SK-N-SH (cell line): ENCODE results near the gene ANKRD11. TPM values are rescaled to one million over a fixed set of nuclear protein-coding genes. Genes with fewer than 3 reads are reported as not detected.

Experiments
- CTCF ChIA-PET: fragments of 300-600, 350-600 bp; formaldehyde crosslinking; extraction: SDS; loops from one replicate; lab custom pipeline; 2021; lab: Yijun Ruan, JAX
- POLR2A ChIA-PET: fragments of 350-600 bp; sonication (Branson Sonifier 250); formaldehyde crosslinking; extraction: SDS; loops from one replicate; lab custom pipeline; 2020; ENCODE audit warnings: antibody characterized with exemption, inconsistent platforms; lab: Yijun Ruan, JAX
- DNase-seq: peaks from one replicate; pipeline ENCODE4 v3.0.0; 2012
- H2AFZ ChIP-seq: fragments of 200-600 bp; sonication (generic); 2 replicates; pipeline ENCODE4 v1.8.1; 2016; ENCODE audit warnings: antibody characterized with exemption, mild to moderate bottlenecking, low read depth
- H3F3A ChIP-seq: fragments of 200-600 bp; sonication (generic); replicated peaks from 2 replicates; pipeline ENCODE3; 2016; ENCODE audit warnings: antibody characterized with exemption, mild to moderate bottlenecking; ENCODE audit not compliant: insufficient read depth
- H3K27ac ChIP-seq, 2 experiments: fragments of 200-500 bp in 1 of 2; fragments of 200-600 bp in 1 of 2; sonication (Bioruptor generic) in 1 of 2; sonication (generic), shearing (Covaris generic) in 1 of 2; 2 replicates each; pipeline versions ENCODE4 v1.5.1 to v1.6.1; 2014 to 2016; ENCODE audit warnings: low read depth in 2 of 2, inconsistent platforms in 1 of 2, low read length in 1 of 2, mild to moderate bottlenecking in 1 of 2, mixed read lengths in 1 of 2
- H3K27me3 ChIP-seq: fragments of 200-600 bp; sonication (generic), shearing (Covaris generic); 2 replicates; pipeline ENCODE4 v1.6.1; 2016; ENCODE audit warnings: mixed run types; ENCODE audit not compliant: insufficient read depth
- H3K36me3 ChIP-seq, 2 experiments: fragments of 200-500 bp in 1 of 2; fragments of 200-600 bp in 1 of 2; sonication (Bioruptor generic) in 1 of 2; sonication (generic) in 1 of 2; replicated peaks in 1 of 2; 2 replicates each; pipeline versions ENCODE3 to v1.5.1; 2014 to 2016; ENCODE audit warnings: low read length in 1 of 2, mild to moderate bottlenecking in 1 of 2; ENCODE audit not compliant: insufficient read depth in 2 of 2, control insufficient read depth in 1 of 2
- H3K4me1 ChIP-seq, 2 experiments: fragments of 200-500 bp in 1 of 2; fragments of 200-600 bp in 1 of 2; sonication (Bioruptor generic) in 1 of 2; sonication (generic), shearing (Covaris generic) in 1 of 2; 2 replicates each; pipeline versions ENCODE4 v1.5.1 to v1.6.1; 2014 to 2016; ENCODE audit warnings: low read depth in 1 of 2, low read length in 1 of 2, mixed run types in 1 of 2; ENCODE audit not compliant: insufficient read depth in 2 of 2, control insufficient read depth in 1 of 2
- H3K4me2 ChIP-seq: fragments of 200-600 bp; sonication (generic), shearing (Covaris generic); 2 replicates; pipeline ENCODE4 v1.6.1; 2017; ENCODE audit warnings: mixed run types
- H3K4me3 ChIP-seq, 2 experiments: fragments of 200-500 bp in 1 of 2; fragments of 200-600 bp in 1 of 2; sonication (Bioruptor generic) in 1 of 2; sonication (generic), shearing (Covaris generic) in 1 of 2; 2 replicates each; pipeline versions ENCODE4 v1.5.1 to v1.8.1; 2014 to 2016; ENCODE audit warnings: low read depth in 2 of 2, inconsistent platforms in 1 of 2, low read length in 1 of 2, mild to moderate bottlenecking in 1 of 2, mixed read lengths in 1 of 2, moderate library complexity in 1 of 2
- H3K79me2 ChIP-seq: fragments of 200-600 bp; sonication (generic); 2 replicates; pipeline ENCODE4 v1.8.1; 2017; ENCODE audit warnings: mild to moderate bottlenecking; ENCODE audit not compliant: insufficient read depth
- H3K9ac ChIP-seq: fragments of 200-600 bp; sonication (generic); 2 replicates; pipeline ENCODE4 v1.6.1; 2017; ENCODE audit warnings: mixed run types
- H3K9me2 ChIP-seq: fragments of 200-600 bp; sonication (generic); 2 replicates; pipeline ENCODE4 v1.6.1; 2017; ENCODE audit warnings: mixed run types
- H3K9me3 ChIP-seq: fragments of 200-600 bp; sonication (generic); 2 replicates; pipeline ENCODE4 v1.6.1; 2017; ENCODE audit warnings: mixed run types, mild to moderate bottlenecking, moderate library complexity
- H4K20me1 ChIP-seq: fragments of 200-600 bp; sonication (generic); 2 replicates; pipeline ENCODE4 v1.6.1; 2017; ENCODE audit warnings: mild to moderate bottlenecking, mixed run types; ENCODE audit not compliant: insufficient read depth
- ELF1 ChIP-seq: IDR thresholded peaks from 2 replicates; pipeline ENCODE4 v1.4.0; 2012
- FOSL2 ChIP-seq: IDR thresholded peaks from 2 replicates; pipeline ENCODE4 v1.4.0; 2012; ENCODE audit warnings: low read depth, mild to moderate bottlenecking, moderate library complexity, borderline replicate concordance
- NRF1 ChIP-seq: IDR thresholded peaks from 2 replicates; pipeline ENCODE4 v1.6.1; 2012; ENCODE audit warnings: low read depth, mild to moderate bottlenecking, low read length
- PBX3 ChIP-seq: IDR thresholded peaks from 2 replicates; pipeline ENCODE4; 2012
- POLR2AphosphoS5 ChIP-seq: IDR thresholded peaks from 2 replicates; pipeline ENCODE4 v1.6.1; 2012; ENCODE audit warnings: low read depth, low read length
- RCOR1 ChIP-seq: fragments of 150-350 bp; IDR thresholded peaks from 2 replicates; pipeline ENCODE4 v1.6.1; 2017; ENCODE audit warnings: antibody characterized with exemption, low read length
- REST ChIP-seq: IDR thresholded peaks from 2 replicates; pipeline ENCODE4 v1.6.1; 2012; ENCODE audit warnings: mild to moderate bottlenecking, low read depth, low read length, moderate library complexity
- RXRA ChIP-seq: IDR thresholded peaks from 2 replicates; pipeline ENCODE4 v1.4.0; 2012; ENCODE audit warnings: low read depth, mild to moderate bottlenecking, borderline replicate concordance
- SMC3 ChIP-seq: IDR thresholded peaks from 2 replicates; pipeline ENCODE4 v1.6.1; 2012; ENCODE audit warnings: low read depth, low read length, improper control_type of control experiment
- TAF1 ChIP-seq: IDR thresholded peaks from 2 replicates; pipeline ENCODE4 v1.6.1; 2012; ENCODE audit warnings: low read depth, mild to moderate bottlenecking, low read length, moderate library complexity, borderline replicate concordance
- TCF12 ChIP-seq: IDR thresholded peaks from 2 replicates; pipeline ENCODE4 v1.4.0; 2012
- USF1 ChIP-seq: IDR thresholded peaks from 2 replicates; pipeline ENCODE4 v1.4.0; 2012; ENCODE audit warnings: low read depth, borderline replicate concordance
- YY1 ChIP-seq: IDR thresholded peaks from 2 replicates; pipeline ENCODE4 v1.4.0; 2012; ENCODE audit warnings: low read depth, mild to moderate bottlenecking
- WGBS: methylation state at CpG from one replicate; pipeline ENCODE4 v1.1.6; 2017; ENCODE audit warnings: low lambda C conversion rate; 5-methylcytosine and 5-hydroxymethylcytosine counted together
- polyA plus RNA-seq, 3 experiments: library from polyadenylated mRNA; depleted of rRNA; stranded (reverse); fragments of >200 nt; gene quantifications; 2 replicates each; pipeline ENCODE4 v1.2.3, GENCODE V29; 2012

The ANKRD11 gene
- polyA plus RNA-seq, 1 of the 3 experiments (the other 2 are of a cell fraction), result 50.2 TPM

- TF ChIP-seq RXRA (no peak), TCF12 (no peak)
- TF ChIP-seq, all 33 proteins: peak for 0
These were observed 256.5 kb downstream of the ANKRD11 start (continued) for GRCh38 chr16:89233678-89234490.

- no peak overlapping the region for H3K4me2 ChIP-seq
- peaks cover 15% of the 10 kb centered on the region; the same call in 1 of the 2 replicates for H3K79me2 ChIP-seq
- H3F3A ChIP-seq, result no peaks in the 10 kb centered on the region
- CTCF ChIA-PET, result no interaction called here
- no peaks in the 10 kb centered on the region for H3K27me3 ChIP-seq
- no peak for DNase-seq
- no peaks in the 10 kb centered on the region; the same call in 1 of the 2 replicates for H3K9me3 ChIP-seq
- no peaks in the 10 kb centered on the region for H3K4me1 ChIP-seq
- peaks cover 52 to 58% of the 10 kb centered on the region in 2 experiments for H3K36me3 ChIP-seq
- no peaks in the 10 kb centered on the region for H3K9me2 ChIP-seq
- H2AFZ ChIP-seq, result no peak overlapping the region
- TF ChIP-seq TAF1 (no peak), ELF1 (no peak), PBX3 (no peak), NRF1 (no peak), TCF12 (no peak), REST (no peak), RCOR1 (no peak), SMC3 (no peak), POLR2AphosphoS5 (no peak), FOSL2 (no peak), YY1 (no peak), USF1 (no peak)
- no peak overlapping the region for H3K9ac ChIP-seq
- H3K4me3 ChIP-seq, result no peak overlapping the region
- WGBS, result 100% methylated on average over 2 of the region's 2 CpGs
- H3K27ac ChIP-seq, result no peak overlapping the region
- POLR2A ChIA-PET, result no interaction called here
- no peaks in the 10 kb centered on the region for H4K20me1 ChIP-seq
These were observed 258.3 kb downstream of the ANKRD11 start for GRCh38 chr16:89232107-89232506.
